Hematopoietic multipotent progenitor cell treated with erythropoietin and hydrocortisone succinate and interleukin-3 and kit ligand, for 15 days (in vitro differentiated cells): Measurements from ENCODE around the gene VPS8.
"Not testable (repeated sequence)": the region's sequence is repeated elsewhere in the genome, so short reads cannot be mapped to it uniquely, and the experiment has no call there.

ENCODE experiments used
- DNase-seq: peaks from one replicate; pipeline ENCODE4 v3.0.0-alpha.2; 2015; ENCODE audit warnings: low spot score

The VPS8 gene

DNA sequence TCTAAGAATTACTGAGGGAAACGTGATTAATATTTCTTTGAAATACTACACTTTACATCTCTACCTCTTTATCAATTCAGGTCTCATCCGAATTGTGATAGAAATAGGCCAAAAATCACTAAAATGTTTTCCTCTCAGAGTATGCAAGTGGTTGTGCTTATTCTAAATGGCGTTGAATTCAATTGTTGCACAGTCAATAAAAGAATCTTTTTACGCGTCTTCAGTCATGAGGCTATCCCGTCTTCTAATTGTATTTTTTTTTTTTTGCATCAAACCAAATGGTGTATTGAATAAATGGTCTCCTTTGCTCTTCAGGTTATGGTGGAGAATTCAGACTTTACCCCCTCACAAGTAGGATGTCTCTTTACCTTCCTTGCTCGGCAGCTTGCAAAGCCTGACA is 112.6 kb downstream of the VPS8 start:
- no peak for DNase-seq

DNA sequence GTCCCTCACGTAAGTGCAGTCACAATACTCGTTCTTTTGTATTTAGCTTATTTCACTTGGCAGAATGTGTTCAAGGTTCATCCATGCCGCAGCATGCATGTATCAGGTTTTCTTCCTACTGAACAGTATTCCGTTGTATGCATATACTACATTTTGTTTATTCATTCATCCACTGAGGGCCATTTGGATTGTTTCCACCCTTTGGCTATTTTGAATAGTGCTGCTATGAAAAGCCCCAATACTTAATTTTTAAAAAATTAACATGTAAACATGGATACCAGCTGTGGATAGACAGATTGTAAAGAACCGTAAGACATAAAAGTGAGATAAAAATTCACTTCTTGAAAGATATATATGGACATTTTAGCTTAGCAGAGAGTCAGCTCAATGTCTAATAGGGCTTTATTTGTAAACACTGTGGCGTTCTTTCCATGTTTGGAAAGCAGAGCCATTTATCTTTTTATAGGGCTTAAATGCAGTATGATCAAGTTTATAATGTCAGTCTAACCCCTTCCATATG is 115.9 kb downstream of the VPS8 start:
- DNase-seq, result no peak

DNA sequence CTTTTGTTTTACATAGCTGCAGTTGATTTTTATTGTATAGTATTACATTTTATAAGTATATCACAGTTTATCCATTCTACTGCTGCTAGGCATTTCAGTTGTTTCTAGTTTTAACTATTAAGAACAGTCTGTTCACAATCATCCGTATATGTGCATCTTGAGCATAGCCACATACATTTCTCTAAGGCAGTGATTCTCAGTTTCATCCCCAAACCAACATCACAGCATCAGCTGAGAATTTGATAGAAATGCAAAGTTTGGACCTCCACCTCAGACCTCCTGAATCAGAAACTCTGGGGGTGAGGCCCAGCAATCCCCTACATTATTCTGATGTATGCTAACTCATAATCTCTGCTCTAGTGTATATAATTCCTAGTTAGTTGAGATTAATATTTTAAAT is 120.8 kb downstream of the VPS8 start:
- no peak for DNase-seq

DNA sequence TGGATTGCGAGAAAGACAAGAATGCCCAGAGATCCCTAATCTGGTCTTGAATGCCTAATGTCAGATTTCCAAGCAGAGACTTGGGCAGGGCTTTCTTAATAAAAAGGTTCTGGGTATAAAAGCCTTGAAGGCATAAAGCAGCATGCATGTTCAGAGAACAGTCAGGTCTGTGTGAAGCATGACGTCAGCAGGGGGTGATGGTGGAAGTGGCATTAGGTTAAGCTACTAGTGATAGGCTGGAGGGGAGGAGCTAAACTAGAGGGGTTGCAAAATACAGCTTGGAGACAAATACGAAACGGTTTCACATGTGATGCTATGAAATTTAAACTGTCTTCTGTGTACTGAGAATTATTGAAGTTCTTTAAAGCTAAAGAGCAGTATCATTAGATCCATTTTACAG is 125.6 kb downstream of the VPS8 start:
- no peak for DNase-seq

GRCh38 chr3:184941408-184941807 is 129.4 kb downstream of the VPS8 start:
- no peak for DNase-seq

- DNase-seq, result no peak
Observed at GRCh38 chr3:184942735-184943134, 130.8 kb downstream of the VPS8 start.

DNA sequence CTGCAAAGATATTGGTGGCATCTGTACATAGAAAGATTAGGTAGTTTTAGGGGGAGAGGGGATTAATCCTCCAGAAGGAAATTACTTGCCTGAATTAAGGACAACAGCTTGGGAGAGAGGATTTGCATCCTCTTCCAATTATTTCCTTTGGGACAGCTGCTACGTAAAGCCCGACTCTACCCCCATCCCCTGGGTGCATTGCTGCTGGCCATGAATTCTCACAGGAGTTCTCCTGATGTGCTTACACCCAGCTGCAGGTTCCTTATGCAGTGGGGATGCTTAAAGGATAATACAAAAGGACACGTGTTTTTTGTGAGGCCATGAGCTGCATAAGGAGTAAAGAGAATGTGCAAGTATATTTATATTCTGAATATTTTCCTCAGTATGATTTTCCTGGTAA is 132.3 kb downstream of the VPS8 start:
- DNase-seq, result no peak

GRCh38 chr3:184945886-184946625 is 134.1 kb downstream of the VPS8 start:
- DNase-seq, result no peak

- no peak for DNase-seq
Observed at GRCh38 chr3:184946917-184947316, 135.0 kb downstream of the VPS8 start.

- DNase-seq, result no peak
Observed at GRCh38 chr3:184949251-184949965, 137.4 kb downstream of the VPS8 start.

- not testable (repeated sequence) for DNase-seq
Observed at GRCh38 chr3:184950816-184951215, 138.8 kb downstream of the VPS8 start.

DNA sequence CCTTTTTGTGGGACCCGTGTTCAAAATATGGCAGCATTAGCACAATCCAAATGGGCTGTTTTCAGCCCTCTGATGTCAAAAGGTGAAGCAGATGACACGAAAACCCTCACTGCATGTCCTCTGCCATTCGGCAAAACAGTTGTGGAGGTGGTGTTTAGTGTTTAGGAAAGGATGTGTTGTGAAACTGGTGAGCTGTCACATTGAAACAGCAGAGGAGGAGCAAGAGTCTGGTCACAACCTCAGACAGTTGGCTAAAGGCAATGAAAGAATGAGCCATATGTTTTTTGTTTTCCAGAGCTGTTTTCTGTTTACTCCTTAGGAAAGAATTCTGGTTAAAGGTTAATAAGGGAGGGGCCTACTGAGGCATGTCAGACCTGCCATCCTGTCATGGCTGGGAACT is 140.7 kb downstream of the VPS8 start:
- DNase-seq, result no peak

DNA sequence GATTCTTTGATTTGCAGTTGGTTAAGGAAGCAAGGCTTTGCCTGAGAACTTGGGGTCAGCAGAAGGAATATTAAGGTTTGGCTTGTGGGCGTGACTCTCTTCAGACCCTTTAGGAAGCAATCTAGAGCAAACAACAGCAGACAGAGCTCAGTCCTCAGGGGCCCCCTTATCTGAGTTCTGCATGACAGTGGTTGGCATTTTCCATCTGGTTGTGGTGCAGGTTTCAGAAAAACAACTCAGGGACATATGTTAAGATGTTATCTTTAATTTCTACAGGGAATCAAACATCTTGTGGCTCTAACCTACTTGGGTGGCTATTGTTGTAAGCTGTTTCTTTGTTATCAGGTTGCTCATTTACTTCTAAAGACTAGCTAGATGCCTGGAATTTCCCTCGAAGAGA is 141.4 kb downstream of the VPS8 start:
- no peak for DNase-seq

DNA sequence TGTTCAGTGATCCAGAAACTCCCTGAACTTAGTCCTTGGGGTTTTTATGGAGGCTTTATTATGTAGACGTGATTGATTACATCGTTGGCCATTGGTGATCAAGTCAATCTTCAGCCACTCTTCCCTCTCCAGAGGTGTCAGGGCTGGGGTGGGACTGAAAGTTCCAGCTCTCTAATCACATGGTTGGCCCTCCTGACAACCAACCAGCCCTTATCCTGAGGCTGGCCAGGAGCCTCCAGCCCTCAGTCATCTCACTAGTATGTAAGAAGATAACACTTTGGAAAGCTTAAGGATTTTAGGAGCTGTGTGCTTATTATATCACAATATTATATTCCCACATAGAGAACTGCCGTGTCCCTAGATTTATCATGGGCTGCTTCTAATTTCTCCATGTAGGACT is 142.3 kb downstream of the VPS8 start:
- no peak for DNase-seq

GRCh38 chr3:184954851-184955250 is 142.9 kb downstream of the VPS8 start:
- not testable (repeated sequence) for DNase-seq

DNA sequence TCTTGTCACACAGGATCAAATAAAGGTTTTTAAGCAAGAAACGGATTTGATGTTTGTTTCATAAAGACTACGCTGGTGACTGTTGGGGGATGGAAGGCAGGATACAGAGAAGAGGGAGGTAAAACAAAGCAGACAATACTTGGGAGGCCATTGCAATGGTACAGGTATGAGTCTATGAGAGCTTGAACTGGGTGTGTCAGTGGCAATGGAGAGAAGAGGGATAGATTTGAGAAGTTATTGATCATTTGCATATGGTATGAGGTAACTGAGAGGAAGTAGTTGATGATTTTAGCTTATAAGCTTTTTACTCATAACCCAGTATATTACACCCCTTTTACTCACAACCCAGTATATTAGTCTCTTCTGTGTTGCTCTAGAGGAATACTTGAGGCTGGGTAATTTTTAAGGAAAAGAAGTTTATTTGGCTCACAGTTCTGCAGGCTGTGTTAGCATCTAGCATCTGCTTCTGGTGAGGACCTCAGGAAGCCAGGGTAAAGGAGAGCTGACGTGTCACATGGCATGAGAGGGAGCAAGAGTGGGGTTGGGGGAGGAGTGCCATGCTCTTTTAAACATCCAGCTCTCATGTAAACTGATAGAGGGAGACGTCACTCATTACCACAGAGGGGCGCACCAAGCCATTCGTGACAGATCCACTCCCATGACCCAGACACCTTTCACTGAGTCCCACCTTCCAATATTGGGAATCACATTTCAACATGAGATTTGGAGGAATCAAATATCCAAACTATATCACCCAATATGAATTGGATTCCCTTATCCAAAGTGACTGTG is 153.9 kb downstream of the VPS8 start:
- DNase-seq, result no peak

DNA sequence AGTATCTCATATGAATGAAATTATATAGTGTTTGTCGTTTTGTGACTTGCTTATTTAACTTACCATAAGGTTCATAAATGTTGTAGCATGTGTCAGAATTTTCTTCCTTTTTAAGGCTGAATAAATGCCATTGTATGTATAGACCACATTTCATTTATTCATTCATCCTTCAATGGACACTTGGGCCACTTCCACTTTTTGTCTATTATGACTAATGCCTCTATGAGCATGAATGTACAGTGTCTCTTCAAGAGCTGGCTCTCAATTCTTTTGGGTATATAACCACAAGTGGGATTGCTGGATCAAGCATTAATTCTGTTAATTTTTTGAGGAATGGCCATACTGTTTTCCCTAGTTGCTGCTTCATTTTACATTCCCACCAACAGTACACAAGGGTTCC is 156.1 kb downstream of the VPS8 start:
- no peak for DNase-seq

GRCh38 chr3:184970186-184970585 is 158.2 kb downstream of the VPS8 start:
- DNase-seq, result no peak

GRCh38 chr3:184977796-184978195 is 165.8 kb downstream of the VPS8 start:
- DNase-seq, result no peak

- no peak for DNase-seq
Observed at GRCh38 chr3:184981071-184981470, 169.1 kb downstream of the VPS8 start.

- DNase-seq, result no peak
Observed at GRCh38 chr3:184982076-184982475, 170.1 kb downstream of the VPS8 start.

GRCh38 chr3:184985586-184985985 is 173.6 kb downstream of the VPS8 start:
- DNase-seq, result no peak
